ENCODE measurements around the gene RASA3.
A peak's percentile ranks its signal among the peaks of the same experiment; 100 is the strongest.
"Not testable (repeated sequence)": the region's sequence is repeated elsewhere in the genome, so short reads cannot be mapped to it uniquely, and the experiment has no call there.

The RASA3 gene

GRCh38 chr13:114155320-114155719 is 22.9 kb upstream of the RASA3 start:
- DNase-seq, result no peak

- no peak for DNase-seq
These were observed 22.1 kb upstream of the RASA3 start for GRCh38 chr13:114154476-114154875.

- DNase-seq, result no peak
These were observed 21.2 kb upstream of the RASA3 start for GRCh38 chr13:114153485-114154080.

GRCh38 chr13:114152831-114153371 is 20.5 kb upstream of the RASA3 start:
- no peak for DNase-seq

GRCh38 chr13:114152285-114152645 is 19.8 kb upstream of the RASA3 start:
- no peak for DNase-seq

- DNase-seq, result peak in 4 of 6 experiments; percentile 32 to 59 (median 37)
These were observed 19.3 kb upstream of the RASA3 start for GRCh38 chr13:114151565-114152284.

- DNase-seq, result no peak
These were observed 18.6 kb upstream of the RASA3 start for GRCh38 chr13:114151031-114151430.

GRCh38 chr13:114149774-114150740 is 17.6 kb upstream of the RASA3 start:
- no peak for DNase-seq

GRCh38 chr13:114148886-114149285 is 16.5 kb upstream of the RASA3 start:
- not testable (repeated sequence) for DNase-seq

GRCh38 chr13:114148521-114148855 is 16.1 kb upstream of the RASA3 start:
- peak; percentile 71 to 97 (median 86) for DNase-seq

- no peak for DNase-seq
These were observed 15.5 kb upstream of the RASA3 start for GRCh38 chr13:114147803-114148520.

- DNase-seq, result no peak
These were observed 14.2 kb upstream of the RASA3 start for GRCh38 chr13:114146629-114147028.

GRCh38 chr13:114146173-114146572 is 13.8 kb upstream of the RASA3 start:
- no peak for DNase-seq

GRCh38 chr13:114145722-114146121 is 13.3 kb upstream of the RASA3 start:
- no peak for DNase-seq

- DNase-seq, result no peak
These were observed 12.8 kb upstream of the RASA3 start for GRCh38 chr13:114145256-114145655.

GRCh38 chr13:114144606-114145244 is 12.3 kb upstream of the RASA3 start:
- no peak for DNase-seq

GRCh38 chr13:114143806-114144605 is 11.6 kb upstream of the RASA3 start:
- peak; percentile 24 to 62 (median 44) for DNase-seq

GRCh38 chr13:114142640-114143490 is 10.4 kb upstream of the RASA3 start:
- DNase-seq, result peak; percentile 60 to 95 (median 80)

GRCh38 chr13:114142137-114142550 is 9.7 kb upstream of the RASA3 start:
- DNase-seq, result peak in 1 of 6 experiments; percentile 72

All from stimulated activated naive CD4-positive, alpha-beta T cell (primary cell).